ENCODE results near the gene TPRX1.
"Not testable (repeated sequence)": the region's sequence is repeated elsewhere in the genome, so short reads cannot be mapped to it uniquely, and the experiment has no call there.

Gene TPRX1

DNA sequence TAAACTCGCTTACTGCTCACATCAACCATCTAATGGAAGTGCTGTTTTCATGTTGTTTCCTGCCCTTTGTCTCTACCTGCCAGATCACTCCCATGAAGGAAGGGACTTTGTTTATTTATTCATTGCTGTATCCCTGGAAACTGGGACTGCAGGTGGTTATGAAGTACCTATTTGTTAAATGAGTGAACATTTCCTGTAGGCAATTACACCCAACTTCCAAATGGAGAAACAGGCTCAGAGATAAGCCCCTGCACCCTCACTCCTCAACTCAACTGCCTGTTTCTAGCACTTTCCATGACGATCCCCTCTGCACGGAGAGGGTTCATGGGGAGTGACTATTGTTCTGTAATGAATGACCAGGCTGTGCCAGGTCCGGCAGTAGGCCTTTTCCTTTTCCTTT, 27.8 kb downstream of the TPRX1 start:
- peak overlapping the region in 18 of 21 experiments; percentile 24 to 100 (median 98) for H3K27ac ChIP-seq
- no peak overlapping the region for H3K4me3 ChIP-seq

DNA sequence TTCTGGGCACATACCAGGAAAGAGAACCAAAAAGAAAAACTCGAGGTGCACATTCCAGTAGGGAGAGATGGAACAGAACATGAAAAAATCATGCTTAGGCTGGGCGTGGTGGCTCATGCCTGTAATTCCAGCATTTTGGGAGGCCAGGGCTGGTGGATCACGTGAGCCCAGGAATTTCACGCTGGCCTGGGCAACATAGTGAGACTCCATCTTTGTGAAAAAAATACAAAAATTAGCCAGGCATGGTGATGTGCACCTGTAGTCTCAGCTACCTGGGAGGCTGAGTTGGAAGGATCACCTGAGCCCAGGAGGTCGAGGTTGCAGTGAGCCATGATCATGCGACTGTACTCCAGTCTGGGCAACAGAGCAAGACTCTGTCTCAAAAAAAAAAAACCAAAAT, 33.1 kb downstream of the TPRX1 start:
- not testable (repeated sequence) for H3K27ac ChIP-seq, H3K4me3 ChIP-seq

DNA sequence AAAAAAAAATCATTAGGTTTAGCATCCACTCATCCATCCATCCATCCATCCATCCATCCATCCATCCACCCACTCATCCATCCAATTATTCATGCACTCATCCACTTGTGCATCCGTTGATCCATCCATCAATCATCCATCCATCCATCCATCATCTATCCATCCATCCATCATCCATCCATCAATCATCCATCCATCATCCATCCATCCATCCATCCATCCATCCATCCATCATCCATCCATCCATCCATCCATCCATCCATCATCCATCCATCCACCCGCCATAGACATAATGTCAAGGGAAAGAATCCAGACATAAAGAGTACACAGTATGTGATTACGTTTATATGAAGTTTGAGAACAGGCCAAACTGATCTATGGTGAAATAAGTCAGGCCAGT, 34.8 kb downstream of the TPRX1 start:
- H3K27ac ChIP-seq: no peak overlapping the region
- H3K4me3 ChIP-seq: no peak overlapping the region

DNA sequence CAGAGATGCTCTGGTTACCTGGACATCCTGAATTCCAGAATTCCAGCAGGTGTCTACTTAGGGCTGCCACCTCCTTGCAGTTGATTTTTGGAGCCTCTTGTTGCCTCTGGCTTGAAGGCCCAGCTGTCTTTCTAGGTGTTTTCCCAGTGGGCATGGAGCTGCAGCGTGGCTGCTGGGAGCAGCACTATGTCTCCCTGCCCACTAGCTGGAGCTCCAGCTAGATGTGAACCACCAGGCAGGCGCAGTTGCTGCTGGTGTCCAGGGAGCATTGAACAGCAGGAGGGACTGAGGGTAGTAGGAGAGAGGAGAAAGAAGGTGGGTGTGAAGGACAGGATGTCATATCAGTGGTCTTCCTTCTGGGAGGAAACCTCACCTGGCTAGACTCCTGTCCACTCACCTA, 35.7 kb downstream of the TPRX1 start:
- H3K4me3 ChIP-seq: no peak overlapping the region
- no peak overlapping the region for H3K27ac ChIP-seq

DNA sequence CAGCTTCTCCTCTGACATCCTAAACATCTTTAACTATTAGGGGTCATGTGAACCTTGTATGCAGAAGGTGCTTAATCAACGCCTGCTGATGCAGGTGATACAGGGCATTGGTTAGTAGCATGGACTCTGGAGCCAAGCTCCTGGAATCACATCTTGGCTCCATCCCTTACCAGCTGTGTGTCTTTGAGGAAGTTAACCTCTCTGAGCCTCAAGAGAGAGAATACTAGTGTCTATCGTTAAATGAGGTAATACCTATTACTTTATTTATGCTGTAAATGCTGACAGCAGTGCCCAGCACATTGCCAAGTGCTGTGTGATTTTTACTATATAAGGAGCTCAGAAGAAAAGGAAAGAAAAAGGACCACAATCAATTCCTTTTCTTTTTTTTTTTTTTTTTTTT, 37.0 kb downstream of the TPRX1 start:
- Histone ChIP-seq H3K27ac (no peak overlapping the region), H3K4me3 (no peak overlapping the region)

DNA sequence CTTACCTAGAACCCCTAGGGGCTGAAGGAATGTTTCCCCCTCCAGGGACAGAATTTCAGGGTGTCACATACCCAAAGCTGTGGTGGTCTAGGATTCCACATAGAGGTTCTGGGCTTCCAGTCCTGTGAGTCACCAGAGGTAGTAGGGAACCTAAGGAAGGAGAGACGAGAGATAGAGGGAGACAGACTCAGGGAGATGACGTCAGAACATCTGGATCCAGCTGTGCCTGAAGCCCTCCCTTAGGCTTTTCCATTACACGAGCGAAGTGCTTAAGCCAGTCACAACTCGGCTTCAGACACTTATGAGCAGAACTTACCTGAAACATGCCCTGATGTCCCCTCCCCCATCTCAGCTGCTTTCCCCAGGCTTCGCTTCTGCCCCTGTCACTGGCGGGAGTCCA, 37.7 kb downstream of the TPRX1 start:
- Histone ChIP-seq H3K27ac (no peak overlapping the region), H3K4me3 (no peak overlapping the region)

DNA sequence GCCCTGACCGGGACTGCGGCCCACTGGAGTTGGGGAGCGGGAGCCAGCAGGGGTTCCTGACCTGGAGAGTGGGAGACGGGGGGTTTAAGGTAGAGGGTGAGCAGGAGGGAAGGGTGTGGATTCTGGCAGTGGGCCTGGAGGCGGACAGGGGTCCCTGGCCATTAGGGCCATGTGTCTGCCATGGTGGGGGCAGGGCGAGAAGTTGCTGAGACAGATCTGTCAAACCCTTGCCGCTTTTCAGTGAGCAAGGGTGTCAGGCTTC, 38.1 kb downstream of the TPRX1 start:
- Histone ChIP-seq H3K27ac (no peak overlapping the region), H3K4me3 (no peak overlapping the region)

DNA sequence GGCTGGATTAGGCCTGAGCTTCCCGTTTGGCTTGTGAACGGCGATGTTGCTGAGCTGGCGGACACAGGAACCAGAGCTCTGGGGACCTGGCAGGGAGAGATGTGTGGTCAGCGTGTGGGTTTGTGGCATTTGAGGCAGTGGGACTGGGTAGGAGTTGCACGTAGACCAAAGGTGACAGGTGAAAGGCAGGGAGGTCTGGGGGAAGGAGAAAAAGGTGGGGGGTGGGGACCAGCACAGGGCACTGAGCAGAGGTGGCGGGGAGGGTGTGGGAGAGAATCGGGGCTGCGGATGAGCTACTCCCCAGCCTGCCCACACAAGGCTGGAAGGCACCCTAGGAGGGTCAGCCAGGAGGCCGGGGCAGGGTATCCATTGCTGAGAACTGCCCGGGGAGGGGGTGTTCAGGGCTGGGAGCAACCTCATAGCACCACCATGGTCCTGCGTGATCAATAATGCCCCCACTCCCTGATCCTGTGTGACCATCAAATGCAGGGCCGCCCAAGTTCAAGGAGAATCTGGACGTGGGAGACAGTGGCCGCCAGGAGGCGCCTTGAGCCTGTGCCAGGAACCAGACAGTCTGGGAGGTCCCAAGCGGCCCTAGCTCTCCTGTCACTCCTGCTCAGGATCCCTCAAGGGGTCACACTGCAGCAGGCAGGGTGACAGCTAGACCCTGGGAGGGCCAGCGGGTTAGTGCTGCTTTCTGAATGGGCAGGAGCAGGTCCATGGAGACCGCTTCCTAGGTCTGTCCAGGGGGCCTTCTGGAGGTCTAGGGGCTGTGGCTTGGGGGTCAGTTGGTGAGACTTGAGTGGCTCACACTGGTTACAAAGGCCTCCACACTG, 38.6 kb downstream of the TPRX1 start:
- Histone ChIP-seq H3K4me3 (no peak overlapping the region), H3K27ac (peak overlapping the region in 1 of 21 experiments; percentile 25)

DNA sequence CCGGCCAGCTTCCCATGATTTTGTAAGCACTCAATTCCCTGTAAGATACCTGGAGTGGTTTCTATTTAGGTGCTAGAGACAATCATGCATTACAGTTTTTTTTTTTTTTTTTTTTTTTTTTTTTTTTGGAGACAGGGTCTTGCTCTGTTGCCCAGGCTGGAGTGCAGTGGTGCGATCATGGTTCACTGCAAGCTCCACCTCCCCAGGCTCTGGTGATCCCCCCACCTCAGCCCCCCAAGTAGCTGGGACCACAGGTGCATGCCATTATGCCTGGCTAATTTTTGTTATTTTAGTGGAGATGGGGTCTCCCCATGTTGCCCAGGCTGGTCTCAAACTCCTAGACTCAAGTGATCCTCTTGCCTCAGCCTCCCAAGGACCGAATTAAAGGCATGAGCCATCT, 39.6 kb downstream of the TPRX1 start:
- not testable (repeated sequence) for H3K27ac ChIP-seq, H3K4me3 ChIP-seq

DNA sequence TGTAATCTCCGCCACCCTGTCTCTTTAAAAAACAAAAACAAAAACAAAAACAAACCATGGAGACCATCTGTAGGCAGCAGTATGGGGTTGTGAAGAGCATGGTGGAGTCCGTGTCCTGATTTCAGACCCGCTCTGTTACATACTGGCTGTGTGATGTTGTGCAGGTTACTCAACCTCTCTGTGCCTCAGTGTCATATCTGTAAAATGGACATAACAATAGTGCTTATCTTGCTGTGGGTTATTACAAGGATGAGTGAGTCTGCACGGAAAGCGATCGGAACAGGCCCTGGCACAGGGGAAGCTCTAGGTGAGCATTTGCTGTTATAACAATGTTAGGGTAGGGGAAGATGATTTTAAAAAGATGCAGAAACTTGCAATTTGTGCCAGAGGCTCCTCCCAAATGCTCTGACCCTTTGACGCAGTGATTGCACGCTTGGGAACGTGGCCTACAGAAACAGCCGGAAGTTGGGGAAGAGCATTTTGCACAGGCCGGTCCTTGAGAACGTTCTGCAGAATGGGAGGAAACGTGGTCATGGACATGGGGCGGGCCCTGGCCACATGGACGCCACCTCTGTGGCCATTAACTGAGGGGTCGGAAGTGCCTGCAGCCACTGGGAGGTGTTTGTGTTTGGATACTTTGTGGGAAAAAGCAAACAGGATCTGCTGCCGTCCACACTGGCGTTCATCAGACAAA, 41.6 kb downstream of the TPRX1 start:
- Histone ChIP-seq H3K27ac (peak overlapping the region in 1 of 21 experiments; percentile 25), H3K4me3 (no peak overlapping the region)

DNA sequence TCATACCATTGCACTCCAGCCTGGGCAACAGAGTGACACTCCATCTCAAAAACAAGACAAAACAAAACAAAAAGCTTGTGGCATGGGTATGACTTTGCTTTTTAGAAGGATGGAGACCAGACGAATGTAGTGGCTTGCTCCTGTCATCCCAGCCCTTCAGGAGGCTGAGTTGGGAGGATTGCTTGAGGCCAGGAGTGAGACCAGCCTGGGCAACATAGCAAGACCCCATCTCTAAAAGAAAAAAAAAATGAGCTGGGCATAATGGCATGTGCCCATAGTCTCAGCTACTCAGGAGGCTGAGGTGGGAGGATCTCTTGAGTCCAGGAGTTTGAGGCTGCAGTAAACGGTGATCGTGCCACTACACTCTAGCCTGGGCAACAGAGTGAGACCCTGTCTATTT, 42.2 kb downstream of the TPRX1 start:
- no peak overlapping the region for H3K27ac ChIP-seq
- no peak overlapping the region for H3K4me3 ChIP-seq

DNA sequence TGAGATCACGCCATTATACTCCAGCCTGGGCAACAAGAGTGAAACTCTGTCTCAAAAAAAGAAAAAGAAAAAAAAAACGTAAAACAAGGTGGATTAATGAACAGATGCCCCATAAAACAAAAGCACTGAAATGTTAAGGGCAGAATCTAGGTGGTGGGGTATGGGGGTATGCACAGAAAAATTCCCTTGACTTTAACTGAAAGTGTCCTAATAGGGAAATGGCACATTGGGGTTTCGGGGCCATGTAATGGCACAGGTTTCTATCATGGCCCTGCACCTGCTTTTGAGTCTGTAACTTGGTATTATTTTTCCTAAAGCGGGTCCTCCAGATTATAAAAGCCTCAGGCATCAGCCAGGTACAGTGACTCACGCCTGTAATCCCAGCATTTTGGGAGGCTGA, 42.8 kb downstream of the TPRX1 start:
- Histone ChIP-seq H3K27ac (no peak overlapping the region), H3K4me3 (no peak overlapping the region)

DNA sequence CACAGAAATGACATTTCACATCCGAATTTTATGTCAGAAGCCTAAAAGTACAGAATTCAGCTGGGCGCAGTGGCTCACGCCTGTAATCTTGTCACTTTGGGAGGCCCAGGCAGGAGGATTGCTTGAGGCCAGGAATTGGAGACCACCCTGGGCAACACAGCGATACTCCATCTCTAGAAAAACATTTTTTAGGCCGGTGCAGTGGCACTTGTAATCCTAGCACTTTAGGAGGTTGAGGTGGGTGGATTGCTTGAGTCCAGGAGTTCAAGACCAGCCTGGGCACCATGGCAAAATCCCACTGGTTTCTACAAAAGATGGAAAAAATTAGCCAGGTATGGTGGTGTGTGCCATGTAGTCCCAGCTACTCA, 43.7 kb downstream of the TPRX1 start:
- no peak overlapping the region for H3K27ac ChIP-seq
- no peak overlapping the region for H3K4me3 ChIP-seq

DNA sequence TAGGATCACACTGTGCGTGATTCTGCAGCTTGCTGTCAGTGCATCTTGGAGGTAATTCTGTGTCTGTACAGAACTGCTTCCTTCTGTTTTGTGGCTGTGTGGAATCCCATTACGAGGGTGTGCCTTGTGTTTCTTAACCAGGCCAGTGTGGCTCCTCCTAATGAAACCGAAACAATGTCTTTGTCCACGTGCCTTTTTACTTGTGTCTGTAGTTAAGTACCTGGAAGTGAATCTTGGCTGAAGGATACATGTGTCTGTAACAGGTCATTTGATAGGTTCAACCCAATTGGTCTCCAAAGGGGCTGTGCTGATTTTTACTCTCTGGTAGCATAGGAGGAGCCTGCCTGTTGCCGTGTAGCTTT, 45.9 kb downstream of the TPRX1 start:
- no peak overlapping the region for H3K4me3 ChIP-seq
- H3K27ac ChIP-seq: no peak overlapping the region

DNA sequence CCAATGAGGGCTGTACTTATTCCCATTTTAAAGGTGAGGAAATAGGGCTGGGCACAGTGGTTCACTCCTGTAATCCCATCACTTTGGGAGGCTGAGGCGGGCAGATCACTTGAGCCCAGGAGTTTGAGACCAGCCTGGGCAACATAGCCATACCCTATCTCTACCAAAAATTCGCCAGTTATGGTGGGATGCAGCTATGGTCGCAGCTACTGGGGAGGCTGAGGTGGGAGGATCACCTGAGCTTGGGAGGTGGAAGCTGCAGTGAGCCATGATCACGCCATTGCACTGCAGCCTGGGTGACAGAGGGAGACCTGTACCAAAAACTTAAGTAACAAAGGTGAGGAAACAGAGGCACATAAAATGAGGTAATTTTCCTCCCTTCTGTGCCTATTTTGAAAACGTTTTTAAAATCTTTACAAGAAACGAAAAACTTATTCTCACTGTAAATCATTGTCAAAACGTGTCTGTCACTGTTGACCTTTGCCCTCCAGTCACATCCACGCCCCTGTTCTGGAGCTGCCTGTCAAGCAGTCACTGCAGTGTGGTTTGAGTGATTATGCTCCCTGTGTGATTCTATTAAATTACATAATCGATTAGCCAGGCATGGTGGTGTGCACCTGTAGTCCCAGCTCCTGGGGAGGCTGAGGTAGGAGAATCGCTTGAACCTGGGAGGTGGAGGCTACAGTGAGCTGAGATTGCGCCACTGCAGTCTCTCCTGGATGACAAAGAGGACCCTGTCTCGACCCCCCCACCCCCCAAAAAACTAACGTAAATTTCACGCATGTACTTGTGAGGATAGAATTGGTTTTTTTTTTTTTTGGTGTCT, 46.5 kb downstream of the TPRX1 start:
- H3K4me3 ChIP-seq: no peak overlapping the region

DNA sequence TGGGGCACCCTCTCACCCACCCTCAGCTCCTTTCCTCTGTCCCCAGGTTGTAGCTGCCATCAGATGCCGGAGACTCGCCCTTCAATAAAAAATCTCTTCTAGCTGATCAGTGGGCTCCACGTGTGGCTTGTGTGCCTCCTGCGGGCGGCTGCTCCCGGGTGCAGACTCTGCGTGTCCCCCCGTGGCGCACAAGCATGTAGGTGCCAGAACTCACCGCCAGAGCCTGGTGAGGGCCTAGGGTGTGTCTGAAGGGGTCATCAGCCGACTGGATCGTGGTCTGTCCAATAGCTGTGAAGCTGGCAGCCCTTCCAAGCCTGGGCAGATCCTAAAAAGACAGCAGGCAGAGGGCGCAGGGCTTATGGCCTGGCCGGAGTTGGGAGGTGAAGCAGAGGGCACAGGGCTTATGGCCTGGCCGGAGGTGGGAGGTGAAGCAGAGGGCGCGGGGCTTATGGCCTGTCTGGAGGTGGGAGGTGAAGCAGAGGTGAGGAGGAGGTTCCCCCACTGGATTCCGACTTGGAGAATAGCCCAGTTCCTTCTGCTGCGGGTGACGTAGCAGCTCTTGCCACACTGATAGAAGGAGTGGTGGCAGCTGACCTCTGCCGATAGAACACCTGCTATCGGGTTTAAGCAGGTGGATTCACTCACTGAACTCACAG, 47.3 kb downstream of the TPRX1 start:
- H3K4me3 ChIP-seq: no peak overlapping the region
- no peak overlapping the region for H3K27ac ChIP-seq

More for the DNA sequence above, 46.5 kb downstream of the TPRX1 start:
- no peak overlapping the region for H3K27ac ChIP-seq

DNA sequence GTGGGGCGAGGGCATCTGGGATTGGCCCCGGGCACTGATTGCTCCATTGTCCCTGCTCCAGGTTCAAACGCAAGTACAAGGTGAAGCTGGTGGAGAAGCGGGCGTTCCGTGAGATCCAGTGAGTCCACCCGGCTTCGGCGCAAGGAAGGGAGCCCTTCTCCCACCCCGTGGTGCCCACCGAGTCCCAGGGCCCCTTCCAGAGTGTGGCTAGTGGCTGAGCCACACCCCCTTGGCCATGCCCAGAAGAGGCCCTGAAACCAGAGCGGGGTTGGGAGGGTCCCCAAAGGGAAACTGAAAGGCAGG, 47.8 kb downstream of the TPRX1 start:
- Histone ChIP-seq H3K4me3 (no peak overlapping the region), H3K27ac (no peak overlapping the region)

DNA sequence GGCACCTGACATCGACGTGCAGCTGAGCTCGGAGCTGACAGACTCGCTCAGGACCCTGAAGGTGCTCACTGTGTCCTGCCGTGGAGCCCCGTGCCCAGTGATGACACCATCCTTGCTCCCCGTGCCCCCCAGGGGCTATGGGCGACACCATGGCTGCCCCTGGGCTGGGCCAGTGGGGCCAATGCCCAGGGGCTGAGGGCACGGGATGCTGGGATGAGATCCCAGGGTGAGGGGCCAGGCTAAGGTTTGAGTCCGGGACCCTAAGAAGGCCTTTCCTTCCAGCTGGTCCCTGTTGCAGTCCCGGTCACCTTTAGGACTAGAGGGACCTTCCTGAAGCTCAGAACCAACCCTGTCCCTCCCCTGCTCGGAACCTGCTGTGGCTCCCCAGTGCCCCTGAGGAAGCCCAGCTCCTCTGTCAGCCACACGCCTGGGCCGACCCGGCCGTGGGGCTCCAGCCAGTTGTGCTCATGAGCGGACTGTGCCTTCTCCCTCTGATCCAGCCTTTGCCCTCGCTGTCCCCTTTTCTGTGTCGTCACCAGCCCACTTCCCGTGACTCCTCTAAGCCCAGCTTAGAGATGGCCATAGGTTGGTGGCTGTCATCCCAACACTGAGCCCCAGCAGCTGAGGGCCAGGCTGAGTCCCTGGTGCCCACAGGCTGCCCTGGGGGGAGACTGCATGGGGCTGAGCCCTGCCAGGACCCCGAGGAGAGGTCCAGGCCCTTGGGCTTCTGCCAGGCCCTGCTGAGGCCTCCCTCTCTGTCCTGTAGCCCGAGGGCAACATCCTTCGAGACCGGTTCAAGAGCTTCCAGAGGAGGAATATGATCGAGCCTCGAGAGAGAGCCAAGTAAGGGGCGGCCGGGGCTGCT, 48.4 kb downstream of the TPRX1 start:
- H3K4me3 ChIP-seq: no peak overlapping the region

DNA sequence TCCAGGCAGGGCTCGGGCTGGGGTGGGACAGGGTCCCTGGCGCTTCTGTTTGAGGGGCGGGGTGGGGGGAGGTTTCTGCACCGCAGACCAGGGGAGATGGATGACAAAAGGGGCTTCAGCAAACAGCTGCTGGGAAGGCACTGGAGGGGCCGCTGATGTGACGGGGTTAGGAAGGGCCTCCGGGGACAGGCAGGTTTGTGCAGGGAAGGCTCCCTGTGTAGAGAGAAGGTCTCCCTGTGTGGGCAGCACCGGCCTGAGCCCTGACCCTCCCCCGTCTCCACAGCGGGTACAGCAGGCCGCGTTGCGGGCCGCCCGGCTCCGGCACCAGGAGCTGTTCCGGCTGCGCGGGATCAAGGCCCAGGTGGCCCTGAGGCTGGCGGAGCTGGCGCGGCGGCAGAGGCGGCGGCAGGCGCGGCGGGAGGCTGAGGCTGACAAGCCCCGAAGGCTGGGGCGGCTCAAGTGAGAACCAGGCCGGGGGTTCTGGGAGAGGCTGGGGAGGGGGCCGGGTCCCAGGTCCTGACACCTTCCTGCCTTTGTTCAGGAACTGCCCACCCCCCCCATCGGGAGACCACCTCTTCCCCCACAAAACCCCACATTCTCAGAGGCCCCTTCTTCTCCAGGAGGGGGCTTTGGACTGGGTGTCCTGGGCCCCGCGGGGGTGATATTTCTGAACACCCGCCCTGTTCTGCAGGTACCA, 49.1 kb downstream of the TPRX1 start:
- Histone ChIP-seq H3K27ac (no peak overlapping the region), H3K4me3 (no peak overlapping the region)

More for the DNA sequence above, 48.4 kb downstream of the TPRX1 start:
- H3K27ac ChIP-seq: no peak overlapping the region

Data from skin epidermis (tissue), 12 donors.